MM.1S (cell line): ENCODE data around the gene PKP2.
"Not testable (repeated sequence)": the region's sequence is repeated elsewhere in the genome, so short reads cannot be mapped to it uniquely, and the experiment has no call there.

Source experiments
- DNase-seq: peaks from one replicate; pipeline ENCODE4 v3.0.0-alpha.2; 2015
- H2AFZ ChIP-seq: fragments of 300-600 bp; sonication (generic); 2 replicates; pipeline ENCODE4 v1.6.0; 2016; ENCODE audit warnings: antibody characterized with exemption, low read length
- H3F3A ChIP-seq: fragments of 300-600 bp; sonication (generic); 2 replicates; pipeline ENCODE4 v1.6.1; 2016; ENCODE audit warnings: mild to moderate bottlenecking, antibody characterized with exemption, low read length, moderate library complexity, mixed read lengths; ENCODE audit not compliant: insufficient read depth
- H3K27ac ChIP-seq: fragments of 300-600 bp; sonication (generic); 2 replicates; pipeline ENCODE4 v1.5.1; 2016; ENCODE audit warnings: mild to moderate bottlenecking, low read length
- H3K27me3 ChIP-seq: fragments of 300-600 bp; sonication (generic); replicated peaks from 2 replicates; pipeline ENCODE4 v1.6.0; 2016; ENCODE audit warnings: low read length; ENCODE audit not compliant: insufficient read depth
- H3K36me3 ChIP-seq: fragments of 300-600 bp; sonication (generic); replicated peaks from 2 replicates; pipeline ENCODE4 v1.6.1; 2016; ENCODE audit warnings: mild to moderate bottlenecking, low read length, mixed read lengths; ENCODE audit not compliant: insufficient read depth
- H3K4me1 ChIP-seq: fragments of 300-600 bp; sonication (generic); 2 replicates; pipeline ENCODE4 v1.6.1; 2016; ENCODE audit warnings: low read length, mixed read lengths
- H3K4me2 ChIP-seq: fragments of 300-600 bp; sonication (generic); 2 replicates; pipeline ENCODE4 v1.6.0; 2016; ENCODE audit warnings: low read depth, low read length
- H3K4me3 ChIP-seq: fragments of 300-600 bp; sonication (generic); 2 replicates; pipeline ENCODE4 v1.5.1; 2016; ENCODE audit warnings: low read length, mixed read lengths
- H3K79me2 ChIP-seq: fragments of 300-600 bp; sonication (generic); 2 replicates; pipeline ENCODE4 v1.6.1; 2016; ENCODE audit warnings: mixed run types, low read length, mixed read lengths
- H3K9ac ChIP-seq: fragments of 300-600 bp; sonication (generic); 2 replicates; pipeline ENCODE4 v1.6.1; 2016; ENCODE audit warnings: low read length, mixed read lengths
- H3K9me2 ChIP-seq: fragments of 300-600 bp; sonication (generic); replicated peaks from 2 replicates; pipeline ENCODE4 v1.6.1; 2016; ENCODE audit warnings: mild to moderate bottlenecking, low read length, mixed read lengths; ENCODE audit not compliant: insufficient read depth
- H3K9me3 ChIP-seq: fragments of 300-600 bp; sonication (generic); replicated peaks from 2 replicates; pipeline ENCODE4 v1.6.1; 2016; ENCODE audit warnings: mild to moderate bottlenecking, low read length, mixed read lengths; ENCODE audit not compliant: insufficient read depth
- H4K20me1 ChIP-seq: fragments of 300-600 bp; sonication (generic); 2 replicates; pipeline ENCODE4 v1.6.1; 2016; ENCODE audit warnings: mild to moderate bottlenecking, low read length, moderate library complexity, mixed read lengths; ENCODE audit not compliant: insufficient read depth
- EZH2 ChIP-seq: fragments of 300-600 bp; sonication (generic); optimal IDR thresholded peaks from 2 replicates; pipeline ENCODE3; 2017; ENCODE audit warnings: low read depth, mild to moderate bottlenecking, antibody characterized with exemption, low read length, mixed read lengths
- EZH2phosphoT487 ChIP-seq: fragments of 300-600 bp; sonication (generic); IDR thresholded peaks from 2 replicates; pipeline ENCODE4 v1.6.1; 2018; ENCODE audit warnings: antibody characterized with exemption, low read length
- TF ChIP-seq, protein P1 (sequence below): fragments of 300-600 bp; sonication (generic); IDR thresholded peaks from 2 replicates; pipeline ENCODE4 v1.5.1; 2016; ENCODE audit warnings: antibody characterized with exemption, low read length, mixed read lengths

Gene PKP2

DNA sequence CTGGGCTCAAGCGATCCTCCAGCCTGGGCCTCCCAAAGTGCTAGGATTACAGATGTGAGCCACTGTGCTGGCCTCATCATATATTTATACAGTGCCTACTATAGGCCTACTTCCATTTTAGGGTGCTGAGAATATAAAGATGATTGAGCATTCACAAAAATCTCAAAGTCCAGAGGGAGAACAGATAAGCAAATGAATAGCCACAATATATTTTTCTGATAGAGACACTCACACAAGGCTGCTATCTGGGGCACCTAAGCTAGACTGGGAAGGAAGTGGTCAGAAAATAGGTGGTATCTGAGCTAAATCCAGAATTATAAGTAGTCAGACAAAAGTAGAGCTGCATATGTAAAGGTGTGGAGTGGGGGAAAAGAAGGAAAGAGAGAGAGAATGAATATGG, 21.6 kb downstream of the PKP2 start:
- H3K9ac ChIP-seq: no peak overlapping the region
- H3K4me2 ChIP-seq: peak overlapping the region; percentile 30
- H3F3A ChIP-seq: no peaks in the 10 kb centered on the region
- peaks cover 23% of the 10 kb centered on the region for H3K4me1 ChIP-seq
- DNase-seq: no peak
- no peak overlapping the region for H2AFZ ChIP-seq
- no peaks in the 10 kb centered on the region for H3K9me2 ChIP-seq
- peaks cover 10% of the 10 kb centered on the region; the same call in 1 of the 2 replicates for H4K20me1 ChIP-seq
- no peaks in the 10 kb centered on the region for H3K9me3 ChIP-seq
- TF ChIP-seq, protein P1, sequence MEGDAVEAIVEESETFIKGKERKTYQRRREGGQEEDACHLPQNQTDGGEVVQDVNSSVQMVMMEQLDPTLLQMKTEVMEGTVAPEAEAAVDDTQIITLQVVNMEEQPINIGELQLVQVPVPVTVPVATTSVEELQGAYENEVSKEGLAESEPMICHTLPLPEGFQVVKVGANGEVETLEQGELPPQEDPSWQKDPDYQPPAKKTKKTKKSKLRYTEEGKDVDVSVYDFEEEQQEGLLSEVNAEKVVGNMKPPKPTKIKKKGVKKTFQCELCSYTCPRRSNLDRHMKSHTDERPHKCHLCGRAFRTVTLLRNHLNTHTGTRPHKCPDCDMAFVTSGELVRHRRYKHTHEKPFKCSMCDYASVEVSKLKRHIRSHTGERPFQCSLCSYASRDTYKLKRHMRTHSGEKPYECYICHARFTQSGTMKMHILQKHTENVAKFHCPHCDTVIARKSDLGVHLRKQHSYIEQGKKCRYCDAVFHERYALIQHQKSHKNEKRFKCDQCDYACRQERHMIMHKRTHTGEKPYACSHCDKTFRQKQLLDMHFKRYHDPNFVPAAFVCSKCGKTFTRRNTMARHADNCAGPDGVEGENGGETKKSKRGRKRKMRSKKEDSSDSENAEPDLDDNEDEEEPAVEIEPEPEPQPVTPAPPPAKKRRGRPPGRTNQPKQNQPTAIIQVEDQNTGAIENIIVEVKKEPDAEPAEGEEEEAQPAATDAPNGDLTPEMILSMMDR: no peak
- TF ChIP-seq EZH2phosphoT487 (no peak), EZH2 (no peak)
- H3K4me3 ChIP-seq: no peak overlapping the region
- peaks cover 32% of the 10 kb centered on the region for H3K36me3 ChIP-seq
- no peaks in the 10 kb centered on the region for H3K27me3 ChIP-seq
- no peak overlapping the region for H3K27ac ChIP-seq
- H3K79me2 ChIP-seq: peaks cover 99% of the 10 kb centered on the region

DNA sequence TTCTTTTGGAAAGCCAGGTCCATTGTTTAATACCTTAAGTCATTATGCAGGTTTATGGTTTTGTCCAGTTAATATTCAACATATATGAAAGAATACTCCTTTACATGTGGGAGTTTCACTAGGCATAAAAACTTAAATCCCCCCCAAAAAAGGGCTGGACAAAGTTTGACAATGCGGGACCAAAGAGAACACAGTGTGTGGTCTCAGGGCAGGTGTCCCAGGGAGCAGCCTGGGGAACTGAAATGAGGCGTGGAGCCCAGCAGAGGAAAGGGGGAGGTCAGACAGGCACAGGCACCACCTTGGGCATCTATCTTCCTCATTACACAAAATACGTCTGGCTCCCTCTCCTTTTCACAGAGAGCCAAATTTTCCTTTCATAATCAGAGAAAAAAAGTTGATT, 22.5 kb downstream of the PKP2 start:
- Histone ChIP-seq H2AFZ (no peak overlapping the region), H3K9me3 (no peaks in the 10 kb centered on the region), H3K4me2 (no peak overlapping the region), H3K4me1 (peaks cover 23% of the 10 kb centered on the region), H3K36me3 (peaks cover 33% of the 10 kb centered on the region), H3K27ac (no peak overlapping the region), H3K79me2 (peaks cover 99% of the 10 kb centered on the region), H3F3A (no peaks in the 10 kb centered on the region), H3K27me3 (no peaks in the 10 kb centered on the region), H3K9ac (no peak overlapping the region), H3K4me3 (no peak overlapping the region), H3K9me2 (no peaks in the 10 kb centered on the region), H4K20me1 (peaks cover 10% of the 10 kb centered on the region; the same call in 1 of the 2 replicates)
- TF ChIP-seq, protein P1: no peak
- TF ChIP-seq EZH2 (no peak), EZH2phosphoT487 (no peak)
- DNase-seq: no peak

GRCh38 chr12:32872416-32872815, 24.2 kb downstream of the PKP2 start:
- H3K27ac ChIP-seq, H3K9me2 ChIP-seq, H3F3A ChIP-seq, H4K20me1 ChIP-seq, H2AFZ ChIP-seq, H3K4me2 ChIP-seq, H3K9me3 ChIP-seq, H3K27me3 ChIP-seq, H3K4me3 ChIP-seq, DNase-seq, H3K9ac ChIP-seq: not testable (repeated sequence)
- Histone ChIP-seq H3K4me1 (peaks cover 22% of the 10 kb centered on the region), H3K79me2 (peaks cover 94% of the 10 kb centered on the region), H3K36me3 (peaks cover 36% of the 10 kb centered on the region)

DNA sequence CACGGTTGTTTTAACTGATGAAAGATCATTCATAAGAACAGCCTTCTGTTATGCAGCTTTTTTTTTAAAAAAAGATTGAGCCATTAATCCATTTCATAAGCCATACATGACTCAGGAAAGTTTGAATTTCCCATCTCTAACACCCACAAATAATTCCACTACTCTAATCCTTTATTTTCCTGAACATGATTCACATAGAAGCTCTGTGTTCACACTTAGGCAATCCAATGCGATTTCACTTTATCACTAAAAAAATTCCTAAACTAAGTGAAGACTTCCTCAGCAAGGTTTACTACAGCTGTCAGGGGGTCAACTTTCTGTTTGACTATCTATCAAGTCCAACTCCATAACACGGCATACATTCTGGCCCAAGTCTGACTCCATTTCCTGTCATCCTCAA, 25.9 kb downstream of the PKP2 start:
- no peak overlapping the region for H3K27ac ChIP-seq
- H3K9ac ChIP-seq: no peak overlapping the region
- H4K20me1 ChIP-seq: 0 out of 2 replicates have a peak, but pooled peaks cover 5% of the 10 kb centered on the region

More for the DNA sequence above, 25.9 kb downstream of the PKP2 start:
- Histone ChIP-seq H3K9me3 (no peaks in the 10 kb centered on the region), H3K27me3 (no peaks in the 10 kb centered on the region), H2AFZ (no peak overlapping the region), H3K4me1 (peaks cover 27% of the 10 kb centered on the region), H3K4me3 (no peak overlapping the region), H3F3A (peaks cover 24% of the 10 kb centered on the region), H3K9me2 (no peaks in the 10 kb centered on the region), H3K36me3 (peaks cover 28% of the 10 kb centered on the region), H3K4me2 (no peak overlapping the region), H3K79me2 (peaks cover 94% of the 10 kb centered on the region)
- no peak for DNase-seq
- TF ChIP-seq EZH2: no peak
- TF ChIP-seq EZH2phosphoT487: no peak
- TF ChIP-seq, protein P1: no peak
